ENCODE data around the gene CEP170B.

GRCh38 chr14:104867371-104868059, 2.4 kb downstream of the CEP170B start:
- TF ChIP-seq CTCF (IDR thresholded peaks at IDR 0.05; ENCODE audit: low read depth, low read length, poor library complexity, severe bottlenecking) (no peak), EZH2phosphoT487 (IDR thresholded peaks at IDR 0.05; ENCODE audit: borderline replicate concordance, low read length) (no peak)
